ENCODE measurements around the gene EMILIN3. TPM values are rescaled to one million over a fixed set of nuclear protein-coding genes. Genes with fewer than 3 reads are reported as not detected.

Gene EMILIN3
- polyA plus RNA-seq, 6 donors from 2014 or later, result not detected

GRCh38 chr20:41356951-41357350, 9.7 kb downstream of the EMILIN3 start:
- H3K4me1 Mint-ChIP-seq, result no peaks in the 10 kb centered on the region

GRCh38 chr20:41355598-41356203, 10.9 kb downstream of the EMILIN3 start:
- Mint-ChIP-seq H3K36me3 (no peaks in the 10 kb centered on the region), H3K27me3 (peaks cover under 1 to 23% (median 2%) of the 10 kb centered on the region in 3 donors), H3K4me1 (no peaks in the 10 kb centered on the region), H3K9me3 (no peaks in the 10 kb centered on the region), H3K27ac (peak overlapping the region in 1 of 6 donors; percentile 6), H3K4me3 (no peak overlapping the region)
- ATAC-seq (ENCODE audit: low read depth in 2 of 2) (no peak), DNase-seq (no peak)

More at GRCh38 chr20:41356951-41357350, 9.7 kb downstream of the EMILIN3 start:
- Mint-ChIP-seq H3K27me3 (peaks cover 0 to 20% (median 0%) of the 10 kb centered on the region in 3 donors), H3K36me3 (no peaks in the 10 kb centered on the region), H3K9me3 (no peaks in the 10 kb centered on the region), H3K4me3 (peak overlapping the region in 1 of 8 donors; percentile 80), H3K27ac (no peak overlapping the region)
- ATAC-seq (ENCODE audit: low read depth in 2 of 2), result no peak
- DNase-seq, result no peak

- DNase-seq (no peak), ATAC-seq (ENCODE audit: low read depth in 2 of 2) (no peak)
- no peaks in the 10 kb centered on the region for H3K36me3 Mint-ChIP-seq
- H3K27ac Mint-ChIP-seq, result no peak overlapping the region
- peaks cover 6 to 29% (median 7%) of the 10 kb centered on the region in 3 donors for H3K27me3 Mint-ChIP-seq
- H3K4me1 Mint-ChIP-seq, result no peaks in the 10 kb centered on the region
- no peak overlapping the region for H3K4me3 Mint-ChIP-seq
- H3K9me3 Mint-ChIP-seq, result no peaks in the 10 kb centered on the region
Observed at GRCh38 chr20:41355192-41355591, 11.4 kb downstream of the EMILIN3 start.

GRCh38 chr20:41353530-41353929, 13.1 kb downstream of the EMILIN3 start:
- Mint-ChIP-seq H3K27me3 (peaks cover 6 to 29% (median 9%) of the 10 kb centered on the region in 3 donors), H3K27ac (no peak overlapping the region), H3K36me3 (no peaks in the 10 kb centered on the region), H3K4me1 (no peaks in the 10 kb centered on the region), H3K4me3 (no peak overlapping the region), H3K9me3 (no peaks in the 10 kb centered on the region)
- DNase-seq (no peak), ATAC-seq (ENCODE audit: low read depth in 2 of 2) (no peak)

- DNase-seq (no peak), ATAC-seq (ENCODE audit: low read depth in 2 of 2) (no peak)
- H3K27me3 Mint-ChIP-seq, result peaks cover 6 to 35% (median 9%) of the 10 kb centered on the region in 3 donors
- no peak overlapping the region for H3K27ac Mint-ChIP-seq
- H3K9me3 Mint-ChIP-seq, result no peaks in the 10 kb centered on the region
- H3K4me1 Mint-ChIP-seq, result peaks cover 0 to 2% (median 0%) of the 10 kb centered on the region in 3 donors
- no peaks in the 10 kb centered on the region for H3K36me3 Mint-ChIP-seq
- no peak overlapping the region for H3K4me3 Mint-ChIP-seq
Observed at GRCh38 chr20:41352666-41353065, 14.0 kb downstream of the EMILIN3 start.

GRCh38 chr20:41352106-41352505, 14.5 kb downstream of the EMILIN3 start:
- Mint-ChIP-seq H3K27ac (no peak overlapping the region), H3K27me3 (peaks cover 6 to 36% (median 13%) of the 10 kb centered on the region in 3 donors), H3K36me3 (no peaks in the 10 kb centered on the region), H3K4me1 (peaks cover 0 to 2% (median 0%) of the 10 kb centered on the region in 3 donors), H3K9me3 (no peaks in the 10 kb centered on the region), H3K4me3 (no peak overlapping the region)
- no peak for DNase-seq
- ATAC-seq (ENCODE audit: low read depth in 2 of 2), result no peak

- H3K27ac Mint-ChIP-seq, result peak overlapping the region in 1 of 6 donors; percentile 88
- H3K9me3 Mint-ChIP-seq, result no peaks in the 10 kb centered on the region
Observed at GRCh38 chr20:41350408-41350962, 16.1 kb downstream of the EMILIN3 start.

GRCh38 chr20:41349943-41350342, 16.7 kb downstream of the EMILIN3 start:
- H3K9me3 Mint-ChIP-seq, result no peaks in the 10 kb centered on the region
- DNase-seq (no peak), ATAC-seq (ENCODE audit: low read depth in 2 of 2) (no peak)
- H3K4me1 Mint-ChIP-seq, result peaks cover 0 to 2% (median 0%) of the 10 kb centered on the region in 3 donors
- H3K27me3 Mint-ChIP-seq, result peaks cover 6 to 41% (median 17%) of the 10 kb centered on the region in 3 donors
- H3K27ac Mint-ChIP-seq, result no peak overlapping the region
- H3K4me3 Mint-ChIP-seq, result no peak overlapping the region
- H3K36me3 Mint-ChIP-seq, result no peaks in the 10 kb centered on the region

More at GRCh38 chr20:41350408-41350962, 16.1 kb downstream of the EMILIN3 start:
- H3K4me3 Mint-ChIP-seq, result no peak overlapping the region
- no peak for DNase-seq
- H3K4me1 Mint-ChIP-seq, result peaks cover 0 to 2% (median 0%) of the 10 kb centered on the region in 3 donors
- peaks cover 6 to 39% (median 17%) of the 10 kb centered on the region in 3 donors for H3K27me3 Mint-ChIP-seq
- ATAC-seq (ENCODE audit: low read depth in 2 of 2), result no peak
- H3K36me3 Mint-ChIP-seq, result no peaks in the 10 kb centered on the region

GRCh38 chr20:41349266-41349665, 17.4 kb downstream of the EMILIN3 start:
- Mint-ChIP-seq H3K4me1 (peaks cover 0 to 2% (median 0%) of the 10 kb centered on the region in 3 donors), H3K4me3 (no peak overlapping the region), H3K36me3 (no peaks in the 10 kb centered on the region), H3K9me3 (no peaks in the 10 kb centered on the region), H3K27ac (no peak overlapping the region), H3K27me3 (peaks cover 6 to 38% (median 17%) of the 10 kb centered on the region in 3 donors)
- no peak for ATAC-seq (ENCODE audit: low read depth in 2 of 2)
- no peak for DNase-seq

- H3K36me3 Mint-ChIP-seq, result no peaks in the 10 kb centered on the region
- DNase-seq (no peak), ATAC-seq (ENCODE audit: low read depth in 2 of 2) (no peak)
- H3K27me3 Mint-ChIP-seq, result peaks cover 6 to 31% (median 17%) of the 10 kb centered on the region in 3 donors
- H3K9me3 Mint-ChIP-seq, result no peaks in the 10 kb centered on the region
- H3K4me3 Mint-ChIP-seq, result no peak overlapping the region
- no peak overlapping the region for H3K27ac Mint-ChIP-seq
- peaks cover 0 to 2% (median 0%) of the 10 kb centered on the region in 3 donors for H3K4me1 Mint-ChIP-seq
Observed at GRCh38 chr20:41348430-41349172, 18.0 kb downstream of the EMILIN3 start.

GRCh38 chr20:41347523-41348429, 18.8 kb downstream of the EMILIN3 start:
- ATAC-seq (ENCODE audit: low read depth in 2 of 2) (no peak), DNase-seq (no peak)
- Mint-ChIP-seq H3K27me3 (peaks cover 6 to 27% (median 17%) of the 10 kb centered on the region in 3 donors), H3K9me3 (no peaks in the 10 kb centered on the region), H3K4me1 (peaks cover 0 to 2% (median 0%) of the 10 kb centered on the region in 3 donors), H3K36me3 (no peaks in the 10 kb centered on the region), H3K27ac (no peak overlapping the region), H3K4me3 (no peak overlapping the region)

- peaks cover 0 to 2% (median 0%) of the 10 kb centered on the region in 3 donors for H3K4me1 Mint-ChIP-seq
Observed at GRCh38 chr20:41345729-41346067, 20.9 kb downstream of the EMILIN3 start.

More at GRCh38 chr20:41345729-41346067, 20.9 kb downstream of the EMILIN3 start:
- DNase-seq (no peak), ATAC-seq (ENCODE audit: low read depth in 2 of 2) (no peak)
- Mint-ChIP-seq H3K27me3 (peaks cover 5 to 26% (median 15%) of the 10 kb centered on the region in 3 donors), H3K4me3 (no peak overlapping the region), H3K36me3 (no peaks in the 10 kb centered on the region), H3K9me3 (no peaks in the 10 kb centered on the region), H3K27ac (no peak overlapping the region)
